ENCODE results near the gene EXO5. TPM values are rescaled to one million over a fixed set of nuclear protein-coding genes. Genes with fewer than 3 reads are reported as not detected.

Gene EXO5
- total and polyA plus RNA-seq, 2 of the 8 experiments (the other 6 are each of a cell fraction or from before 2014, with no cell fraction given): 4.4 to 8.5 TPM

- no peak overlapping the region for H2BK5ac ChIP-seq (ENCODE audit: low read depth, low read length)
- no peak overlapping the region for H3K9ac ChIP-seq (replicated peaks in 1 of 4; ENCODE audit: extremely low read depth in 1 of 4, low read depth in 3 of 4, low read length in 3 of 4)
- no peaks in the 10 kb centered on the region for H3K79me1 ChIP-seq (ENCODE audit: low read depth, low read length)
- H3K79me2 ChIP-seq (ENCODE audit: control insufficient read depth in 1 of 2, insufficient read depth in 2 of 2, low read length in 2 of 2): no peaks in the 10 kb centered on the region
- no peak overlapping the region for H4K5ac ChIP-seq (ENCODE audit: insufficient read length, low read depth, low read length)
- CTCF ChIA-PET (ENCODE audit: partially characterized antibody): interaction anchor here (1.1 kb wide), 1 partner anchor 74 kb away, joined by 3 read pairs; no protein-coding TSS in a partner anchor
- H3K9me3 ChIP-seq (ENCODE audit: insufficient read depth in 2 of 2, low read depth in 1 of 2, low read length in 1 of 2): peaks cover 0 to 9% of the 10 kb centered on the region in 2 experiments; a peak in 2 of 4 replicates
- H3K4me3 ChIP-seq (ENCODE audit: extremely low read depth in 1 of 4, insufficient read depth in 2 of 4, low read depth in 3 of 4, low read length in 4 of 4): no peak overlapping the region
- TF ChIP-seq KDM5A (IDR thresholded peaks at IDR 0.05; ENCODE audit: low read length) (no peak), FOSL1 (IDR thresholded peaks at IDR 0.05; ENCODE audit: insufficient read depth, low read depth, low read length) (no peak), HDAC6 (IDR thresholded peaks at IDR 0.05; ENCODE audit: low read depth, low read length) (no peak)
- H2BK120ac ChIP-seq (replicated peaks; ENCODE audit: low read depth, low read length): no peak overlapping the region
- POLR2A ChIA-PET (ENCODE audit: partially characterized antibody): no interaction called here
- no peaks in the 10 kb centered on the region for H3K36me3 ChIP-seq (ENCODE audit: control insufficient read depth in 2 of 4, insufficient read depth in 4 of 4, low read length in 3 of 4)
- FAIRE-seq (no peak), DNase-seq (ENCODE audit: low read depth in 1 of 2, low spot score in 2 of 2) (no peak)
- H3K4me2 ChIP-seq (ENCODE audit: insufficient read depth in 1 of 2, low read depth in 2 of 2, low read length in 2 of 2): no peak overlapping the region
- H2BK20ac ChIP-seq (ENCODE audit: low read length): no peak overlapping the region
- H2BK15ac ChIP-seq (ENCODE audit: low read length): no peak overlapping the region
- no peaks in the 10 kb centered on the region for H3K4me1 ChIP-seq (replicated peaks in 1 of 4; ENCODE audit: control insufficient read depth in 3 of 4, insufficient read depth in 4 of 4, low read length in 3 of 4)
- H3K23me2 ChIP-seq (ENCODE audit: low read depth, low read length): no peaks in the 10 kb centered on the region
- 92% methylated on average over 5 of the region's 5 CpGs; no CpG with 5 or more reads in 1 of the 2 experiments for WGBS, 2 experiments (ENCODE audit: extremely low coverage in 1 of 2, insufficient coverage in 1 of 2, insufficient read length in 1 of 2, insufficient replicate concordance in 2 of 2, low coverage in 1 of 2, low lambda C conversion rate in 2 of 2, missing lambda C conversion rate in 1 of 2)
- H3K4ac ChIP-seq (replicated peaks; ENCODE audit: insufficient read length, low read depth, low read length): no peak overlapping the region
- no peak overlapping the region for H3K27ac ChIP-seq (ENCODE audit: low read depth, low read length)
- no peak overlapping the region for H3K23ac ChIP-seq (ENCODE audit: insufficient read length)
- no peak overlapping the region for H2AK5ac ChIP-seq (ENCODE audit: low read depth, low read length)
- no peak overlapping the region for H3K56ac ChIP-seq (replicated peaks; ENCODE audit: insufficient read length, low read depth, low read length)
- H4K91ac ChIP-seq (replicated peaks; ENCODE audit: insufficient read length, low read length): no peak overlapping the region
- no peaks in the 10 kb centered on the region for H3K27me3 ChIP-seq (replicated peaks in 1 of 4; ENCODE audit: control insufficient read depth in 3 of 4, extremely low read depth in 1 of 4, insufficient read depth in 3 of 4, low read length in 3 of 4)
- no peak overlapping the region for H4K8ac ChIP-seq (ENCODE audit: extremely low read depth, insufficient read depth, low read length)
- no peak overlapping the region for H2BK12ac ChIP-seq (ENCODE audit: low read depth, low read length)
- no peak overlapping the region for H3K18ac ChIP-seq (ENCODE audit: extremely low read depth, low read length)
- H2AFZ ChIP-seq (ENCODE audit: low read length): no peak overlapping the region
- no peak overlapping the region for H3K14ac ChIP-seq (ENCODE audit: insufficient read length)
- no peaks in the 10 kb centered on the region for H4K20me1 ChIP-seq (replicated peaks in 1 of 2; ENCODE audit: control insufficient read depth in 1 of 2, insufficient read depth in 2 of 2, low read length in 2 of 2)
Observed at GRCh38 chr1:40556121-40556520, 47.6 kb downstream of the EXO5 start.
